Hematopoietic multipotent progenitor cell treated with erythropoietin and hydrocortisone succinate and interleukin-3 and kit ligand, for 17 days (in vitro differentiated cells): Measurements from ENCODE around the gene MAP4K3.
"Not testable (repeated sequence)": the region's sequence is repeated elsewhere in the genome, so short reads cannot be mapped to it uniquely, and the experiment has no call there.

Experiments
- DNase-seq: peaks from one replicate; pipeline ENCODE4 v3.0.0-alpha.2; 2015; ENCODE audit warnings: low spot score

The MAP4K3 gene

GRCh38 chr2:39301352-39301751 is 135.7 kb downstream of the MAP4K3 start:
- DNase-seq, result no peak

- DNase-seq, result no peak
Observed at GRCh38 chr2:39300044-39300978, 136.8 kb downstream of the MAP4K3 start.

- no peak for DNase-seq
Observed at GRCh38 chr2:39290433-39290832, 146.7 kb downstream of the MAP4K3 start.

- no peak for DNase-seq
Observed at GRCh38 chr2:39289609-39290008, 147.5 kb downstream of the MAP4K3 start.

GRCh38 chr2:39283561-39283960 is 153.5 kb downstream of the MAP4K3 start:
- DNase-seq, result no peak

- no peak for DNase-seq
Observed at GRCh38 chr2:39281391-39281790, 155.7 kb downstream of the MAP4K3 start.

GRCh38 chr2:39275016-39275415 is 162.1 kb downstream of the MAP4K3 start:
- no peak for DNase-seq

GRCh38 chr2:39269941-39270340 is 167.1 kb downstream of the MAP4K3 start:
- no peak for DNase-seq

GRCh38 chr2:39266916-39267434 is 170.1 kb downstream of the MAP4K3 start:
- no peak for DNase-seq

GRCh38 chr2:39266139-39266805 is 170.8 kb downstream of the MAP4K3 start:
- no peak for DNase-seq

GRCh38 chr2:39265315-39265714 is 171.8 kb downstream of the MAP4K3 start:
- no peak for DNase-seq

GRCh38 chr2:39264733-39265132 is 172.4 kb downstream of the MAP4K3 start:
- DNase-seq, result no peak

GRCh38 chr2:39260087-39260486 is 177.0 kb downstream of the MAP4K3 start:
- no peak for DNase-seq

GRCh38 chr2:39256040-39256439 is 181.0 kb downstream of the MAP4K3 start:
- DNase-seq, result no peak

- DNase-seq, result no peak
Observed at GRCh38 chr2:39252888-39253518, 184.1 kb downstream of the MAP4K3 start.

- DNase-seq, result no peak
Observed at GRCh38 chr2:39247512-39248043, 189.5 kb downstream of the MAP4K3 start.

GRCh38 chr2:39246382-39246980 is 190.6 kb downstream of the MAP4K3 start:
- DNase-seq, result no peak

- not testable (repeated sequence) for DNase-seq
Observed at GRCh38 chr2:39244963-39245625, 192.0 kb downstream of the MAP4K3 start.

GRCh38 chr2:39244241-39244862 is 192.7 kb downstream of the MAP4K3 start:
- not testable (repeated sequence) for DNase-seq

GRCh38 chr2:39243469-39244123 is 193.5 kb downstream of the MAP4K3 start, which contains the start of gene CDKL4:
Gene CDKL4 (minus strand): TSS chr2:39243970.
- no peak for DNase-seq
